CD4-positive, alpha-beta T cell treated with Interleukin-6 at 100 ng/mL for 8 hours (primary cell): Measurements from ENCODE around the gene NLGN3.

Source experiments
- DNase-seq: peaks from one replicate; pipeline ENCODE4 v3.0.0-alpha.2; 2020; ENCODE audit warnings: mixed read lengths, low spot score

NLGN3 gene

GRCh38 chrX:71118032-71118984 lies 26.3 kb upstream of the NLGN3 start, which contains the start of gene MED12:
TSS of gene MED12 (plus strand) at chrX:71118596. CDS start at chrX:71118755, 159 bp downstream.
- DNase-seq, result peak; percentile 76

GRCh38 chrX:71118985-71119535 lies 25.6 kb upstream of the NLGN3 start:
- DNase-seq, result no peak

GRCh38 chrX:71128166-71128833 lies 16.3 kb upstream of the NLGN3 start:
- no peak for DNase-seq

GRCh38 chrX:71128915-71129765 lies 15.5 kb upstream of the NLGN3 start:
- DNase-seq, result peak; percentile 74

GRCh38 chrX:71131510-71131909 lies 13.1 kb upstream of the NLGN3 start:
- no peak for DNase-seq

- no peak for DNase-seq
These were observed 4.2 kb upstream of the NLGN3 start for GRCh38 chrX:71140440-71140839.

- DNase-seq, result no peak
These were observed 1.1 kb upstream of the NLGN3 start for GRCh38 chrX:71143508-71143907.

GRCh38 chrX:71147496-71148277 lies 3.0 kb downstream of the NLGN3 start:
- DNase-seq, result no peak

- no peak for DNase-seq
These were observed 3.6 kb downstream of the NLGN3 start for GRCh38 chrX:71148278-71148663.

- no peak for DNase-seq
These were observed 6.7 kb downstream of the NLGN3 start for GRCh38 chrX:71151366-71151765.

- no peak for DNase-seq
These were observed 9.6 kb downstream of the NLGN3 start for GRCh38 chrX:71154196-71154595.

- no peak for DNase-seq
These were observed 10.0 kb downstream of the NLGN3 start for GRCh38 chrX:71154641-71155040.

GRCh38 chrX:71158603-71159002 lies 14.0 kb downstream of the NLGN3 start:
- DNase-seq, result no peak

GRCh38 chrX:71159335-71159734 lies 14.7 kb downstream of the NLGN3 start:
- DNase-seq, result no peak

- no peak for DNase-seq
These were observed 15.8 kb downstream of the NLGN3 start for GRCh38 chrX:71160475-71160874.

- no peak for DNase-seq
These were observed 18.3 kb downstream of the NLGN3 start for GRCh38 chrX:71162981-71163380.

GRCh38 chrX:71164071-71164470 lies 19.4 kb downstream of the NLGN3 start:
- DNase-seq, result no peak

GRCh38 chrX:71166461-71166860 lies 21.8 kb downstream of the NLGN3 start:
- DNase-seq, result no peak

- no peak for DNase-seq
These were observed 22.6 kb downstream of the NLGN3 start for GRCh38 chrX:71167031-71167781.

GRCh38 chrX:71168134-71168533 lies 23.5 kb downstream of the NLGN3 start:
- DNase-seq, result no peak
